GM21786 (cell line): Measurements from ENCODE around the gene ATRNL1.
"Not testable (repeated sequence)": the region's sequence is repeated elsewhere in the genome, so short reads cannot be mapped to it uniquely, and the experiment has no call there.

Experiments used
- ATAC-seq: cut with Tn5 transposase; IDR thresholded peaks from one replicate; pipeline ENCODE4 v1.9.1; 2021; ENCODE audit not compliant: unreplicated experiment

ATRNL1 gene

GRCh38 chr10:115744089-115744488 is 650.9 kb downstream of the ATRNL1 start:
- no peak for ATAC-seq

GRCh38 chr10:115745943-115746342 is 652.8 kb downstream of the ATRNL1 start:
- no peak for ATAC-seq

- ATAC-seq = no peak
Observed at GRCh38 chr10:115747811-115748210, 654.6 kb downstream of the ATRNL1 start.

GRCh38 chr10:115758488-115758887 is 665.3 kb downstream of the ATRNL1 start:
- ATAC-seq = not testable (repeated sequence)

- ATAC-seq = no peak
Observed at GRCh38 chr10:115760131-115760530, 667.0 kb downstream of the ATRNL1 start.

- ATAC-seq = no peak
Observed at GRCh38 chr10:115761166-115761565, 668.0 kb downstream of the ATRNL1 start.

GRCh38 chr10:115762029-115762428 is 668.9 kb downstream of the ATRNL1 start:
- ATAC-seq = no peak

GRCh38 chr10:115771755-115772154 is 678.6 kb downstream of the ATRNL1 start:
- no peak for ATAC-seq

- ATAC-seq = no peak
Observed at GRCh38 chr10:115772606-115773005, 679.4 kb downstream of the ATRNL1 start.

- ATAC-seq = no peak
Observed at GRCh38 chr10:115773832-115774231, 680.7 kb downstream of the ATRNL1 start.

GRCh38 chr10:115774721-115775120 is 681.6 kb downstream of the ATRNL1 start:
- no peak for ATAC-seq

GRCh38 chr10:115777646-115778045 is 684.5 kb downstream of the ATRNL1 start:
- no peak for ATAC-seq

GRCh38 chr10:115790220-115790619 is 697.1 kb downstream of the ATRNL1 start:
- no peak for ATAC-seq

- ATAC-seq = no peak
Observed at GRCh38 chr10:115795964-115796363, 702.8 kb downstream of the ATRNL1 start.

- ATAC-seq = no peak
Observed at GRCh38 chr10:115801457-115801856, 708.3 kb downstream of the ATRNL1 start.

- no peak for ATAC-seq
Observed at GRCh38 chr10:115801992-115802391, 708.8 kb downstream of the ATRNL1 start.

- no peak for ATAC-seq
Observed at GRCh38 chr10:115802911-115803310, 709.7 kb downstream of the ATRNL1 start.

GRCh38 chr10:115814542-115814941 is 721.4 kb downstream of the ATRNL1 start:
- no peak for ATAC-seq

- ATAC-seq = no peak
Observed at GRCh38 chr10:115818012-115818411, 724.8 kb downstream of the ATRNL1 start.

GRCh38 chr10:115826396-115826795 is 733.2 kb downstream of the ATRNL1 start:
- no peak for ATAC-seq

- ATAC-seq = no peak
Observed at GRCh38 chr10:115827231-115828009, 734.3 kb downstream of the ATRNL1 start.

- ATAC-seq = not testable (repeated sequence)
Observed at GRCh38 chr10:115828182-115828581, 735.0 kb downstream of the ATRNL1 start.
